SIG-M5 treated with dmso at 0.1 percent for 504 hours (cell line): ENCODE data around the gene CERS6.
A peak's percentile ranks its signal among the peaks of the same experiment; 100 is the strongest.

Source experiments
- DNase-seq: peaks from one replicate; lab custom pipeline; 2025; ENCODE audit not compliant: unreplicated experiment; lab: John Stamatoyannopoulos, UW

CERS6 gene

GRCh38 chr2:168441214-168441872 lies 14.7 kb upstream of the CERS6 start:
- no peak for DNase-seq

GRCh38 chr2:168443818-168444217 lies 12.3 kb upstream of the CERS6 start:
- no peak for DNase-seq

GRCh38 chr2:168445960-168446359 lies 10.1 kb upstream of the CERS6 start:
- no peak for DNase-seq

- DNase-seq = no peak
Observed at GRCh38 chr2:168448980-168449379, 7.1 kb upstream of the CERS6 start.

GRCh38 chr2:168449419-168449818 lies 6.7 kb upstream of the CERS6 start:
- no peak for DNase-seq

- DNase-seq = no peak
Observed at GRCh38 chr2:168450171-168450570, 5.9 kb upstream of the CERS6 start.

- no peak for DNase-seq
Observed at GRCh38 chr2:168450732-168451131, 5.3 kb upstream of the CERS6 start.

- no peak for DNase-seq
Observed at GRCh38 chr2:168452781-168453180, 3.3 kb upstream of the CERS6 start.

- DNase-seq = no peak
Observed at GRCh38 chr2:168453404-168453803, 2.7 kb upstream of the CERS6 start.

- no peak for DNase-seq
Observed at GRCh38 chr2:168454737-168455644, 1.1 kb upstream of the CERS6 start.

GRCh38 chr2:168456521-168457189 lies 583 bp downstream of the CERS6 start:
- DNase-seq = peak; percentile 28

GRCh38 chr2:168457190-168457895 lies 1.3 kb downstream of the CERS6 start:
- peak; percentile 52 for DNase-seq

- no peak for DNase-seq
Observed at GRCh38 chr2:168458139-168458538, 2.1 kb downstream of the CERS6 start.

- no peak for DNase-seq
Observed at GRCh38 chr2:168459256-168459655, 3.2 kb downstream of the CERS6 start.

- no peak for DNase-seq
Observed at GRCh38 chr2:168460571-168460970, 4.5 kb downstream of the CERS6 start.

GRCh38 chr2:168461178-168461941 lies 5.3 kb downstream of the CERS6 start:
- no peak for DNase-seq

GRCh38 chr2:168461942-168462331 lies 5.9 kb downstream of the CERS6 start:
- DNase-seq = no peak

- no peak for DNase-seq
Observed at GRCh38 chr2:168462543-168463045, 6.5 kb downstream of the CERS6 start.

GRCh38 chr2:168465594-168465993 lies 9.5 kb downstream of the CERS6 start:
- DNase-seq = no peak

- DNase-seq = no peak
Observed at GRCh38 chr2:168466190-168466737, 10.2 kb downstream of the CERS6 start.
